ENCODE results near the gene ACY1.
"Not testable (repeated sequence)": the region's sequence is repeated elsewhere in the genome, so short reads cannot be mapped to it uniquely, and the experiment has no call there.

- not testable (repeated sequence) for TF ChIP-seq CTCF (conservative IDR thresholded peaks at IDR 0.05); ZFX (IDR thresholded peaks at IDR 0.05)
These were observed 7.2 kb downstream of the ACY1 start for GRCh38 chr3:51990501-51990971.

All from C4-2B (cell line).